A172 (cell line): ENCODE data around the gene MOK. TPM values are rescaled to one million over a fixed set of nuclear protein-coding genes. Genes with fewer than 3 reads are reported as not detected.

ENCODE experiments used
- DNase-seq: peaks from one replicate; pipeline ENCODE4 v3.0.0-alpha.2; 2015; ENCODE audit warnings: low spot score
- total RNA-seq: library from RNA; depleted of rRNA; stranded (reverse); fragments of >200 nt; shearing (Covaris generic); gene quantifications from 2 replicates; pipeline ENCODE4 v1.2.3, GENCODE V29; 2014

MOK gene
- total RNA-seq, 1 experiment from 2014 or later = 8.4 TPM

DNA sequence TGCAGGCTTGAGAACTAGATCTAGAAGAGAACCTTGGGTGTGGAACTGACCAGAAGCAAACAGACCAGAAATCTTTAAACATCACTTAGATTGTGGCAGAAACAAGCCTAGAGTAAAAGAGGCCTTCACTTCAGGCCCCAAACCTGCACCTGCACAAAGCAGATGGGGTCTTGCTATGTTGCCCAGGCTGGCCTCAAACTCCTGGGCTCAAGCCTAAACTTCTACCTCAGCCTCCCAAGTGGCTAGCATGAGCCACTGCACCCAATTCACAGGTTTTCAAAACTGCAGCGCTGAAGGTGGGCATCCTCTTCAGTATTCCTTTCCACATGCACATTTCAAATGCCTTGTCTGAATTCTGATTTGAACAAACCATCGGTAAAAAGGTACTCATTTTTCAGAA is 19.9 kb downstream of the MOK start:
- DNase-seq = no peak

- no peak for DNase-seq
These were observed 21.3 kb downstream of the MOK start for GRCh38 chr14:102283631-102284129.

DNA sequence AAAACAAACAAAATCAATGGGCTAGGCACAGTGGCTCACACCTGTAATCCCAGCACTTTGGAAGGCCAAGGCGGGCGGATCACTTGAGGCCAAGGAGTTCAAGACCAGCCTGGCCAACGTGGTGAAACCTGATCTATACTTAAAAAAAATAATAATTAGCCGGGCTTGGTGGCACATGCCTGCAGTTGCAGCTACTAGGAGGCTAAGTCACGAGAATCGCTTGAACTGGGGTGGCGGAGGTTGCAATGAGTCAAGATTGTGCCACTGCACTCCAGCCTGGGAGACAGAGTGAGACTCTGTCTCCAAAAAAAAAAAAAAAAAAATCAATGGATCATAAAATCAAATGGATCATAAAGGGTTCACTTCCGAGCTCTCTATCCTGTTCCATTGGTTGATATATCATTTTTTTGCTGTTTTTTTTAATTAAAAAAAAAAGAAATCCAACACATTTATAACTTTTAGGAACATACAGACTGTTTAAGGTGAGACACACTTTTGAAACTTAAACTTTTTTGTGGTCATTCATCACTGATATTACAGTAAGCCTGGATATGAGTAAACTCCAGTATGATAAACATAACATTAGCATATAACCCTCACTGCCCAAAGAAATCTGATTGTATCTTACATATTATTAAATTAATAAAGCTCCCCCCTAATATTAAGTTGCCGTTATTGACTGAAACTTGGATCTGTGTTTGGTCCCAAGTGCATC is 22.1 kb downstream of the MOK start:
- DNase-seq = no peak

DNA sequence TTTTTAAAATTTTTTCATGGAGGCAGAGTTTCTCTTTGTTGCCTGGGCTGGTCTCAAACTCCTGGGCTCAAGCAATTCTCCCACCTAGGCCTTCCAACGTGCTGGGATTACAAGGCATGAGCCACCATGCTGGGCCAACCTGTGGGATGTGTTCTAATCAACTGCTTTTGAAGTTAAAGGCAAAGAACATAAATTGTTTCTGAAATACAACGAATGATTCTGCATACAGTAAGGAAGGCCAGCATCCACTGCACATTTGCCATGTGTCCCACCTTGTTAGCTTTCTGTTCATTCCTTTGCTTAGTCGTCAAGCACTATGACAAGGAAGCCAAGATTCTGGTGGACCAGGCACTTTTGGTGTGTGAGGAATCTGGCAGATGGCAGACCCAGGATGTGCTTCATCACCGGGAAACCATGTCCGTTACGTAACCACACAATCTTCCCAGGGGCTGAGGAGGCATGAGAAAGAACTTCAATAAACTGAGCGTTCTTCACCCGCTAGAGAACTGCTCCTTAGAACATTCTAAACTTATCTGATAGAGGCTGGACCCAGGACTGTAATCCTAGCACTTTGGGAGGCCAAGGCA is 24.5 kb downstream of the MOK start:
- peak; percentile 83 for DNase-seq

- peak; percentile 85 for DNase-seq
These were observed 25.1 kb downstream of the MOK start for GRCh38 chr14:102279688-102280348.

DNA sequence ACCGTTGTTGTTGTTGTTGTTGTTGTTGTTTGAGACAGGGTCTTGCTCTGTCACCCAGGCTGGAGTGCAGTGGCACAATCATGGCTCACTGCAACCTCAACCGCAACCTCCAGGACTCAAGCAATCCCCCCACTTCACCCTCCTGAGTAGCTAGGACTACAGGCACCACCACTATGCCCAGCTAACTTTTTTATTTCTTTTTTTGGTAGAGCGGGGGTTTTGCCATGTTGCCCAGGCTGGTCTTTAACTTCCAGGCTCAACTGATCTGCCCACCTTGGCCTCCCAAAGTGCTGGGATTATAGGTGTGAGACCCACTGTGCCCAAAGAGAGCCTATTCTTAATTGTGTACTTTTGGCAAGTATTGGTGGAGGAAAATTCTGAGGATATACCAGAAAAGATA is 25.7 kb downstream of the MOK start:
- DNase-seq = no peak

DNA sequence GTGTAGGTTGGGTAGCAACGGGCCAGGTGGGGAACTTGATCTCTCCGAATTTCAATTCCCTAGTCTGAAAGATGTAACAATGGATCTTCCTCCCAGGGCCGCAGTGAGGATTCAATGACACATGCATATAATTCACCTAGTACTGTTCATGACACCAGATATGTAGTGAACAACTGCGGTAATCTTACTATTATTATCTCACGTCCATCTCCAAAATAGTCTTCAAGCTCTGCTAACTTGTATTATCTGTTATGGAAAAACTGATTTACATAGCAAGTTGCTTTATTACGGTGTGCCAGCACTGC is 26.4 kb downstream of the MOK start:
- DNase-seq = no peak

DNA sequence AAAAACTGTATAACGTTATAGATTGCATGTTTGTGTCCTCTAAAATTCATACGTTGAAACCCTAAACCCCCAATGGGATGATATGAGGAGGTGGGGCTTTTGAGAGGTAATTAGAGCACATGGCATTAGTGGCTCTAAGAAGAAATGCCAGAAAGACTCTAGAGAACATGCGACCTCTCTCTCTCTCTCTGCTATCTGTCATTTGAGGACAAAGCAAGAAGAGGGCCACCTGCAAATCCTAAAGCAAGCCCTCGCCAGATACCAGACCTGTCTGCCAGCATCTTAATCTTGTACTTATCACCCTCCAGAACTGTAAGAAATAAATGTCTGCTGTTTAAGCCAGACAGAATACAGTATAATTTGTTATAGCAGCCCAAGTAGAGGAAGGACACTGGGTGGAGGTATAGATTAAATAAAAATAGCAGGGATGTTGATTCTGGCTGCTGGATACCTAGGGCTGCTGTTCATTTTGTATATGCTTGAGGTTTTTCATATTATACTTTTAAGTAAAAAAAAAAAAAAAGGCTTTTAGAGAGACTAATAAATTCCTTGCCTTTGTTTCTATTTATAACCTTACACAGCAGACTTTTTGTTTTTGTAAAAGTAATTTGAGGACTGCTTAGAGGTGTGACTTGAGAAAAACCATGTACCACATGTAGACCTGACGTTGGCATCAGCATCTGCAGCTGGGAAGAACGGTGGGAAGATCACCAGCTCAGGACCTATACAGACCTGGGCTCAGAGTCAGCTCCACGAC is 26.9 kb downstream of the MOK start:
- no peak for DNase-seq

DNA sequence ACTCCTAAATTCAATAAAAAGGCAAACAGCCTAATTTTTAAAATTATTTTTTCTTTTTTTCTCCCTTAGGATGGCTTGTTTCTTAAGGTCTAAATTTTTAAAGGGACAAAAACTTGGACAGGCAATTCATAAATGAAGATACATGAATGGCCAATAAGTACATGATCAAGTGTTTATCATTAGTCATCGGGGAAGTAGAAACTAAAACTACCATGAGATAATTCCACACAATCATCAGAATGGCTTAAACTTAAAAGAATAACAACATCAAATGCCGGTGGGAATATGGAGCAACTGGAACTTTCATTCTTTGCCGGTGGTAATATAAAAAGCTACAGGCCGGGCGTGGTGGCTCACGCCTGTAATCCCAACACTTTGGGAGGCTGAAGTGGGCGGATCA is 29.1 kb downstream of the MOK start:
- no peak for DNase-seq

GRCh38 chr14:102272392-102272791 is 32.6 kb downstream of the MOK start:
- DNase-seq = no peak

- DNase-seq = no peak
These were observed 40.2 kb downstream of the MOK start for GRCh38 chr14:102264775-102265174.

GRCh38 chr14:102264355-102264754 is 40.6 kb downstream of the MOK start:
- no peak for DNase-seq

- DNase-seq = peak; percentile 25
These were observed 42.0 kb downstream of the MOK start for GRCh38 chr14:102262929-102263462.

DNA sequence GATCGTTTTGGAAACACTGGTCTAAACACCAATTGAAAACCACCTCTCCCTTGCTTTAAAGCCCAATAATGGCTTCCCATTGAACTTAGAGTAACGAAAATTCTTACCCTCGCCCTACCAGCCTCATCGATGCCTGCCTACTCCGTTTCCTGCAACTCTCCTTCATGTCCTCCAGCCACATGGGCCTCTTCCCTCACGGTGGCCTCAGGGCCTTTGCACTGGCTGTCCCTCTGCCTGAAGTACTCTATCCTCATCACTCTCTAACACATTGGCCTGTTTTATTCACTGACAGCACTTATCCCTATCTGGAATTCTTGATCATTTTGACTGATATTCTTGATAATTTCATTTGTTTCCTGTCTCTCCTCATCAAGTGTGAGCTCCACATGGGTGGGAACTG is 46.8 kb downstream of the MOK start:
- no peak for DNase-seq

DNA sequence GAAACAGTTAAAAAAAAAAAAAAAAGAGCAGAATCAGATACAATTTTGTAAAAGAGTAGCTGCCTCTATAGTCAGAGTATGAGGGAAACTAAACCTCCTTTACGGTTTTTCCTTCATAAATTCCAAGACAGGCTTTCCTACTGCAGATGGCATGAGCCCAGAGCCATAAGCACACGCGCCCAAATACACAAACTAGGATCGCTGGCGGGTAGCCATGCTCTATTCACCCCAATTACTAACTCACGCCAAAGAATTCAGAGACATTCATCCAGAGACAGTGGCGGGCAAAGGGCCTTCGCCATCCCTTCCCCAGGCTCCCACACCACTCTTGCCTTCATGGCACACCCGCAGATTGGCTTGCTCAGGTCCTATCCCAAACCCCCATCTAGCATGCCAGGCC is 48.2 kb downstream of the MOK start:
- no peak for DNase-seq

GRCh38 chr14:102255401-102256190 is 49.4 kb downstream of the MOK start:
- peak; percentile 27 for DNase-seq

- no peak for DNase-seq
These were observed 51.8 kb downstream of the MOK start for GRCh38 chr14:102252834-102253801.

DNA sequence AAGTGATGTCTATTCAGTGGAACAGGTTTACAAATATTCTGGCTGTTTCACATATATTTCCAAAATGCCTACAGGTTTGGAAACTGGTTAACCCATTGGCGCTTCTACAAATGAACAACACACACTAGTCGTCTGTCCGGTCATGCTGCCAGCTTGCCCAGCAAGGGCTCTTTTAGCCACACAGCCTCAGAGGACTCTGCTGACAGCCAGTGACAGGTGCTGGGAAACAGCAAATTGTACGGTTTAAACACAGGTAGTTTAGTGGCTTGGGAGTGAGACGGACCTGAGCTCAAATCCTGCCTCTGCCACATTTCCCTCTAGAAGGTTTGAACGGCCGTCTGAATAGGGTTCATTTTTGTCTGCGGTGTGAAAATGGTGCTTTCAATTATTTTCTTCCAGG is 53.8 kb downstream of the MOK start:
- DNase-seq = no peak

- DNase-seq = no peak
These were observed 54.3 kb downstream of the MOK start for GRCh38 chr14:102250636-102251035.

DNA sequence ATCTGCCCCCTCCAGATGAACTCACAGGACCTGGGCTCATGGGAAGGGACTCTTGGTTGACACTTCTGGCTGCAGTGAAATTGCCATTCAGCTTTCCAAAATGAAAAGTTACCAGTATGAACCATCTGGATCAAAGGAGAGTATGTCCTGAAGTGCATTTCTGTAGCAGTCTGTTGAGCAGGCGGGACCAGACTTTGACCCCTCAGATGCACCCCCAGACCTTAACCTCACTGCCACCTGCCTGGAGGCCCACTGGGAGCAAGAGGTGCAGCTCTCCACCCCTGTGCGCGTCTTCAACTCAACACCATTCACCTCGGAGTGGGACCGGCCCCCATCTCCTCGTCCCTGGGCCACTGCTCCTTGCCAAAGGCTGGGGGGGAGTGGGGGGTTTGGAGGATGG is 55.0 kb downstream of the MOK start:
- DNase-seq = no peak
